Adrenal gland (tissue), 5 donors: ENCODE measurements around the gene CRTC3.

Experiments
- CTCF ChIP-seq, 6 experiments: fragments of 450-650 bp in 4 of 6; fragments of 200-600 bp in 2 of 6; sonication (generic) in 1 of 6; IDR thresholded peaks; 1 replicate in 5 of 6; 2 replicates in 1 of 6; pipeline versions ENCODE4 v1.5.1 to v1.8.0; 2016 to 2021; ENCODE audit warnings: antibody characterized with exemption in 6 of 6, mild to moderate bottlenecking in 2 of 6, moderate library complexity in 1 of 6
- POLR2A ChIP-seq, 2 donors: fragments of 450-650 bp; IDR thresholded peaks; one replicate each; pipeline ENCODE4 v1.6.1; 2017; ENCODE audit warnings: antibody characterized with exemption in 2 of 2, mild to moderate bottlenecking in 2 of 2, moderate library complexity in 1 of 2
- donor health status: DM: no; HTN: no; CAD: no.

GRCh38 chr15:90581771-90582352, 52.1 kb downstream of the CRTC3 start:
- no peak for TF ChIP-seq CTCF (IDR thresholded peaks at IDR 0.05)
- TF ChIP-seq POLR2A (IDR thresholded peaks at IDR 0.05), result no peak
